H1 (cell line): Measurements from ENCODE around the gene TLL1.

Source experiments
- CEBPB ChIP-seq: IDR thresholded peaks from 2 replicates; pipeline ENCODE4 v1.6.1; 2012; ENCODE audit warnings: low read depth, low read length
- CHD7 ChIP-seq: fragments of 300-600 bp; sonication (generic); IDR thresholded peaks from 2 replicates; pipeline ENCODE4 v1.7.1; 2012; ENCODE audit warnings: low read length, moderate library complexity, mild to moderate bottlenecking, inconsistent platforms; ENCODE audit not compliant: insufficient replicate concordance
- CREB1 ChIP-seq: IDR thresholded peaks from 2 replicates; pipeline ENCODE4 v1.6.1; 2012; ENCODE audit warnings: inconsistent platforms
- CTCF ChIP-seq, 3 experiments: IDR thresholded peaks; 1 replicate in 2 of 3; 2 replicates in 1 of 3; pipeline versions ENCODE4 v1.5.1 to v1.6.1; 2011; ENCODE audit warnings: low read length in 3 of 3, mild to moderate bottlenecking in 3 of 3, inconsistent platforms in 2 of 3, low read depth in 1 of 3, moderate library complexity in 1 of 3; ENCODE audit not compliant: insufficient read depth in 1 of 3; ENCODE audit errors: control extremely low read depth in 1 of 3
- EP300 ChIP-seq, 2 experiments: IDR thresholded peaks; 1 replicate in 1 of 2; 2 replicates in 1 of 2; pipeline ENCODE4 v1.6.1; 2011 to 2012; ENCODE audit warnings: low read depth in 2 of 2, low read length in 2 of 2, mild to moderate bottlenecking in 2 of 2, borderline replicate concordance in 1 of 2, inconsistent platforms in 1 of 2, moderate library complexity in 1 of 2
- EZH2 ChIP-seq: fragments of 200-600 bp; sonication (generic); IDR thresholded peaks from 2 replicates; pipeline ENCODE4 v1.7.1; 2012; ENCODE audit warnings: low read depth, mild to moderate bottlenecking, moderate library complexity, low read length, inconsistent platforms; ENCODE audit not compliant: severe bottlenecking
- JUND ChIP-seq: IDR thresholded peaks from 2 replicates; pipeline ENCODE4 v1.6.1; 2011; ENCODE audit warnings: mild to moderate bottlenecking, improper control_type of control experiment, low read length
- POLR2A ChIP-seq, 2 experiments: IDR thresholded peaks; 1 replicate in 1 of 2; 2 replicates in 1 of 2; pipeline ENCODE4 v1.6.1; 2011; ENCODE audit warnings: low read depth in 2 of 2, low read length in 2 of 2, mild to moderate bottlenecking in 2 of 2; ENCODE audit errors: control extremely low read depth in 1 of 2
- POLR2AphosphoS5 ChIP-seq: IDR thresholded peaks from 2 replicates; pipeline ENCODE4 v1.6.1; 2011; ENCODE audit warnings: low read depth, low read length
- RFX5 ChIP-seq: IDR thresholded peaks from 2 replicates; pipeline ENCODE4 v1.6.1; 2011; ENCODE audit warnings: low read depth, low read length, improper control_type of control experiment, borderline replicate concordance
- SAP30 ChIP-seq: fragments of 300-600 bp; sonication (generic); IDR thresholded peaks from 2 replicates; pipeline ENCODE4 v1.7.1; 2012; ENCODE audit warnings: low read length, moderate library complexity, mild to moderate bottlenecking, inconsistent platforms; ENCODE audit not compliant: insufficient read depth, insufficient replicate concordance
- SIX5 ChIP-seq: IDR thresholded peaks from 2 replicates; pipeline ENCODE4 v1.6.1; 2011; ENCODE audit warnings: mild to moderate bottlenecking, low read depth, low read length
- YY1 ChIP-seq: IDR thresholded peaks from 2 replicates; pipeline ENCODE4 v1.6.1; 2011; ENCODE audit warnings: low read depth, mild to moderate bottlenecking, low read length
- ZNF274 ChIP-seq: IDR thresholded peaks from 2 replicates; pipeline ENCODE4 v1.7.0; 2012; ENCODE audit warnings: low read length, borderline replicate concordance; ENCODE audit errors: extremely low read depth

GRCh38 chr4:165861363-165861762 is 11.7 kb upstream of the TLL1 start:
- TF ChIP-seq SIX5 (no peak), CREB1 (no peak), EZH2 (no peak), YY1 (no peak), POLR2A (IDR thresholded peaks at IDR 0.05; ENCODE audit: control extremely low read depth in 1 of 2, low read depth in 2 of 2, low read length in 2 of 2) (no peak), SAP30 (no peak), CHD7 (no peak), CTCF (IDR thresholded peaks at IDR 0.05; ENCODE audit: control extremely low read depth in 1 of 3, insufficient read depth in 1 of 3, low read depth in 1 of 3, low read length in 3 of 3) (no peak), POLR2AphosphoS5 (no peak), CEBPB (no peak), EP300 (IDR thresholded peaks at IDR 0.05; ENCODE audit: borderline replicate concordance in 1 of 2, low read depth in 2 of 2, low read length in 2 of 2) (no peak), JUND (no peak), ZNF274 (no peak), RFX5 (no peak)
